NCI-H2107 (cell line): Measurements from ENCODE around the gene UVSSA.

Experiments
- DNase-seq: peaks from one replicate; lab custom pipeline; 2025; lab: John Stamatoyannopoulos, UW

Gene UVSSA

GRCh38 chr4:1395941-1396805 is 49.2 kb downstream of the UVSSA start:
- no peak for DNase-seq

- no peak for DNase-seq
Measured at GRCh38 chr4:1396806-1397455, 49.9 kb downstream of the UVSSA start.

GRCh38 chr4:1398681-1399507 is 51.9 kb downstream of the UVSSA start:
- no peak for DNase-seq

GRCh38 chr4:1399508-1400190 is 52.6 kb downstream of the UVSSA start:
- DNase-seq, result no peak

GRCh38 chr4:1400191-1400805 is 53.3 kb downstream of the UVSSA start:
- no peak for DNase-seq

- no peak for DNase-seq
Measured at GRCh38 chr4:1400831-1401408, 53.9 kb downstream of the UVSSA start.

GRCh38 chr4:1401409-1402020 is 54.5 kb downstream of the UVSSA start:
- no peak for DNase-seq

- DNase-seq, result no peak
Measured at GRCh38 chr4:1402021-1402515, 55.1 kb downstream of the UVSSA start.

- no peak for DNase-seq
Measured at GRCh38 chr4:1402516-1403091, 55.6 kb downstream of the UVSSA start.

GRCh38 chr4:1403177-1403583 is 56.2 kb downstream of the UVSSA start:
- no peak for DNase-seq

- no peak for DNase-seq
Measured at GRCh38 chr4:1403591-1404572, 56.9 kb downstream of the UVSSA start.

GRCh38 chr4:1404573-1405253 is 57.7 kb downstream of the UVSSA start:
- DNase-seq, result no peak

- no peak for DNase-seq
Measured at GRCh38 chr4:1405254-1405635, 58.2 kb downstream of the UVSSA start.

GRCh38 chr4:1405636-1406393 is 58.8 kb downstream of the UVSSA start:
- DNase-seq, result no peak

GRCh38 chr4:1406394-1406980 is 59.5 kb downstream of the UVSSA start, which contains the start of gene NKX1-1:
Gene NKX1-1 (minus strand): TSS chr4:1406442. CDS start chr4:1406442, 0 bp downstream.
- DNase-seq, result no peak

GRCh38 chr4:1406981-1407656 is 60.1 kb downstream of the UVSSA start:
- no peak for DNase-seq
